ENCODE data around the gene TTC9C.
"Not testable (repeated sequence)": the region's sequence is repeated elsewhere in the genome, so short reads cannot be mapped to it uniquely, and the experiment has no call there.

The TTC9C gene

DNA sequence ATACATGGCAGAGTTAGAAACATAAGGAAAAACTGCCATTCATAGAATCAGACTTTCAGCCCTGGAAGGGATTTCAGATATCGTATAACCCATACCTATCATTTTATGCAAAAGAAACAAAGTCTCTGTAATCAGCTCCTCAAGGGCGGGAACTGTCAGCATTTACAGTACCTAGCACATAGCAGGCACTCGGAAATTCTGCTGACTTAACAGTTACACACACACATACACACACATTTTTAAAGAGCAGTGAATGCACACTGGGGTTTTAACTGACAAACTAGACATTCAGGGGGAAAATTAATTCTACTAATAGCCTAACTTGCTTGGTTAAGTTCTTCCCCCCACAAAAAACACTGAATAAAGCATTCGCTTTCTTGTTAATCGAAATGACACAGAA is 12.1 kb upstream of the TTC9C start:
- Histone ChIP-seq H2AFZ (ENCODE audit: low read depth, low read length) (no peak overlapping the region), H3K9me3 (ENCODE audit: low read length) (no peaks in the 10 kb centered on the region), H3K27me3 (ENCODE audit: insufficient read depth, low read length) (no peaks in the 10 kb centered on the region), H3K4me3 (ENCODE audit: low read length) (no peak overlapping the region), H3K4me1 (ENCODE audit: insufficient read depth, low read length) (no peaks in the 10 kb centered on the region), H3K36me3 (ENCODE audit: insufficient read depth, low read length) (peaks cover 94% of the 10 kb centered on the region)

DNA sequence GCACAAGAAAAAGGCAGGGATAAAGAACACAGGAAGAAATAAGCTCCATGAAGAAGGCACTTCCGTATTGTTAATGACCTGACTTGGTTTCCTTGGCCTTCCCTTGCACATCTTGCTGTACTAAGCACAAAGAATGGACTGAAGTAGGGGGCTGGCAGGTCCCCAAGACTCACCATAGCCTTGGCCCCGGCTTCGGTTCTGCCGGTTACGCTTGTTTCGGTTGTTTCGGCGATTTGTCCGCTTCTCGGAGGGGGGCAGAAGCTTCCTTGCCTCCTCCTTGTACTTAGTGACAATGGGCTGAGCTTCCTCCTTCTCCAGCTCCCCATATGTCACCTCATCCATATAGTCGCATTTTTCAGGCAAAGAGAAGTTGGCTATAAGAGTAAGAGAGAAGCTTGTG is 11.5 kb upstream of the TTC9C start:
- Histone ChIP-seq H3K36me3 (ENCODE audit: insufficient read depth, low read length) (peaks cover 95% of the 10 kb centered on the region), H3K4me3 (ENCODE audit: low read length) (no peak overlapping the region), H2AFZ (ENCODE audit: low read depth, low read length) (no peak overlapping the region), H3K27me3 (ENCODE audit: insufficient read depth, low read length) (no peaks in the 10 kb centered on the region), H3K9me3 (ENCODE audit: low read length) (no peaks in the 10 kb centered on the region), H3K4me1 (ENCODE audit: insufficient read depth, low read length) (no peaks in the 10 kb centered on the region)

DNA sequence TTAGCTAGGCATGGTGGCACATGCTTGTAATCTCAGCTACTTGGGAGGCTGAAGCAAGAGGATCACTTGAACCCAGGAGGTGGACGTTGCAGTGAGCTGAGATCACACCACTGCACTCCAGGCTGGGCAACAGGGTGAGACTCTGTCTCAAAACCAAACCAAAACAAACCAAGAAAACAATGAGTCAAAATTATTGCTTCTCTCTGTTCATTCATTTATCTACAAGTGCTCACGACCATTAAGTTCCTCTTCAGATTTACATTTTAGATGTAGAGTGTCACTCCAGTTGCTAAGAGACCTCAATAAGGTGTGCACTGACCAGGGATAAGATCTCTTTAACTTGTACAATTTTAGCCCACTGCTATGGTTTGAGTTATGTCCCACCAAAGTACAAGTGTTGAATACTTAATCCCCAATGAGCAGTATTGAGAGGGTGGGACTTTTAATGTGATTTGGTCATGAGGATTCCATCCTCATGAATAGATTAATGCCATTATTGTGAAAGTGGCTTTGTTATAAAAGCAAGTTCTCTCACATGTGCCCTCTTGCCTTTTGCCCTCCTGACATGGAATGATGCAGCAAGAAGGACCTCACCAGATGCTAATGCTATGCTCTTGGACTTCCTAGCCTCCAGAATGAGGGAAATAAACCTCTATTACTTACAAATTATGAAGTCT is 8.8 kb upstream of the TTC9C start:
- H3K4me3 ChIP-seq (ENCODE audit: low read length) = no peak overlapping the region
- H3K9me3 ChIP-seq (ENCODE audit: low read length) = no peaks in the 10 kb centered on the region
- H3K36me3 ChIP-seq (ENCODE audit: insufficient read depth, low read length) = peaks cover 97% of the 10 kb centered on the region
- no peak overlapping the region for H2AFZ ChIP-seq (ENCODE audit: low read depth, low read length)
- no peaks in the 10 kb centered on the region for H3K27me3 ChIP-seq (ENCODE audit: insufficient read depth, low read length)
- H3K4me1 ChIP-seq (ENCODE audit: insufficient read depth, low read length) = peaks cover 7% of the 10 kb centered on the region

DNA sequence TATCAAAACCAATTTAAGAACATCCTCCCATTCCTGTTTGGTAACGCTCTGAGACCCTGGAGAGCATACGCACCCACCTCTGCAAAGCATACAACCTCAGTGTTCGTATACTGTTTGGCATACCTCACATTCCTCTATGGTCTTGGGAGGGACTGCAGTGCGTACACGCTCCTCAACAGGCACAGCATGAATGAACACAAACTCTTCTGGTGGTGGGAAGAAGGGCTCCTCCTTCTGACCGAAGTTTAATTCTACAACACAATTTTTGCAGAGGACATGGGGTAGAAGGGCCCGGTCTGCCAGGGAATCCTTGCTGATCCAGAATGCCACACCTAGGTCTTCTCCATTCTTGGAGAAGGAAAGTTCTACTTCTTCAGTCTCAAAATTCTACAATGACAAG is 6.3 kb upstream of the TTC9C start:
- no peak overlapping the region for H3K4me3 ChIP-seq (ENCODE audit: low read length)
- peaks cover 76% of the 10 kb centered on the region for H3K36me3 ChIP-seq (ENCODE audit: insufficient read depth, low read length)
- no peaks in the 10 kb centered on the region for H3K9me3 ChIP-seq (ENCODE audit: low read length)
- no peak overlapping the region for H2AFZ ChIP-seq (ENCODE audit: low read depth, low read length)
- H3K4me1 ChIP-seq (ENCODE audit: insufficient read depth, low read length) = peaks cover 21% of the 10 kb centered on the region
- H3K27me3 ChIP-seq (ENCODE audit: insufficient read depth, low read length) = no peaks in the 10 kb centered on the region

DNA sequence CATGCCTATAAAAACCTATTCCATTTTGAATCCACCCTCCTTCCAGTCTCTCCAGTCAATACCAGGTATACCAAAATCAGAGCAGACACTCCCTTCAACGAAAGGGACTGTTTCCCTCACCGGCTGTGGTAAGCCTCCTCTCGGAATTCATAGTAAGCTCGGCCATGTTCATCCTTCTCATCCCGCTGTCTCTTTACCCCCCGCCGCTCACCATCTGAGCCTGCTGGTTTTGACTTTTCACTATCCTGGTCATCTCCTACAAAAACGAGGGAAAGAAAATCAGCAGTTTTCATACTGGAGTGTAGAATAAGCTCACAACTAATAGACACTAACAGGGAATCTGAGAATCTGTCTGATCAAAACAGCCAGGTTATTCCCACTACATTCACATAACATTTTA is 4.1 kb upstream of the TTC9C start:
- Histone ChIP-seq H3K4me3 (ENCODE audit: low read length) (peak overlapping the region; percentile 85), H2AFZ (ENCODE audit: low read depth, low read length) (no peak overlapping the region), H3K36me3 (ENCODE audit: insufficient read depth, low read length) (peaks cover 56% of the 10 kb centered on the region), H3K27me3 (ENCODE audit: insufficient read depth, low read length) (no peaks in the 10 kb centered on the region), H3K4me1 (ENCODE audit: insufficient read depth, low read length) (peaks cover 21% of the 10 kb centered on the region), H3K9me3 (ENCODE audit: low read length) (no peaks in the 10 kb centered on the region)

DNA sequence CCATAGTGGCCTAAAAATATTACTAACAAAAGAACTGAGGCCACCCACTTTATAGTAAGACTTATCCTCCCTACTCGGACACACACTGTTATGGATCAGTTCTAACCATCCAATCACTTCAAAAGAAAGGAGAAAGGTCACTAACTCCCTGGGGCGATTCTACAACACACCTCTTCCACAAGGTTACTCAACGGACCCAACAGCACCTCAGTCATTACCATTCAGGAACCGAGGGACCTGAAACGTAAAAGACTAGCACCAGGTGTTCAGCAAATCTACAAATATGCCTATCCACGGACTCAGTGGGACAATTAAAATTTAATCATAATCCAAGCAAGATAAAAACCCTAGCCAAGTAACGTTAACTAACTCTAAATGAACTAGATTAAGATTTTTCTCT is 2.6 kb upstream of the TTC9C start:
- no peaks in the 10 kb centered on the region for H3K9me3 ChIP-seq (ENCODE audit: low read length)
- H3K4me1 ChIP-seq (ENCODE audit: insufficient read depth, low read length) = peaks cover 30% of the 10 kb centered on the region
- no peaks in the 10 kb centered on the region for H3K27me3 ChIP-seq (ENCODE audit: insufficient read depth, low read length)
- H3K4me3 ChIP-seq (ENCODE audit: low read length) = peak overlapping the region; percentile 85
- no peak overlapping the region for H2AFZ ChIP-seq (ENCODE audit: low read depth, low read length)
- peaks cover 41% of the 10 kb centered on the region for H3K36me3 ChIP-seq (ENCODE audit: insufficient read depth, low read length)

DNA sequence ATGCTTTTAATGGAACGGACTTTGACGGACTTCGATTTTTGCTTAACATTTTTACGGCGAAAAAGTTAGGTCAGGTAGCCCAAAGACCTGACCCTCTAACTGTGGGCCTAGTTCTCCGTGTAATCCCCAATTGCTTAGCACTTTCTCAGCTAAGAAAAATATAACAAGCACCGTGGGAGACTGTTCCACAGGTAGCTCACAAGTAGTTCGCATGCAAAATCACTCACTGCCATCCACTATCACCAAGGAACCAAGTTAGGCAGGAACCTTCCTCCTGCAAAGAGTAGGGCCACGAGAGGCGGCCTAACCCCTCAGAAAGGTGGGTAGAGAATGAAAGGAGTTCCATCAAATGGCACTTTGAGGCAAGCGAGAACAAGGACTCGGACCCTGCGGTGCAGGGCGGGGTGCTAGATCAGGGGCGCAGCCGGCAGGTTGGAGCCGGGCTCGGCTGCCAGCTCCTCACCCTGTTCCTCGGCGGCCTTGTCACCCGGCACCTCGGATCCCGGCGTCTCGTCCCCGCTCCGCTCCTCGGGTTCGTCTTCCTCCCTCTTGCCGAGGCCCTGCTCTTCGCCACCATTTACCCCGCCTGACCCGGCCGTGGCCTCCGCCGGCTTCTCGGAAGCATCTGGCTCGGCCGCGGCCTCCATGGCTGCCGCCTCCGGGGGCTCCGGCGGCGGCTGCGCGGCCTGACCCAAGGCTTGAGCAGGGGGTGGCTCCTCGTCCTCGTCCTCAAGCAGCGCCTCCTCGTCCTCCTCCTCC is 2.0 kb upstream of the TTC9C start:
- Histone ChIP-seq H2AFZ (ENCODE audit: low read depth, low read length) (no peak overlapping the region), H3K9me3 (ENCODE audit: low read length) (no peaks in the 10 kb centered on the region), H3K4me3 (ENCODE audit: low read length) (peak overlapping the region; percentile 85), H3K36me3 (ENCODE audit: insufficient read depth, low read length) (peaks cover 37% of the 10 kb centered on the region), H3K4me1 (ENCODE audit: insufficient read depth, low read length) (peaks cover 30% of the 10 kb centered on the region), H3K27me3 (ENCODE audit: insufficient read depth, low read length) (no peaks in the 10 kb centered on the region)

DNA sequence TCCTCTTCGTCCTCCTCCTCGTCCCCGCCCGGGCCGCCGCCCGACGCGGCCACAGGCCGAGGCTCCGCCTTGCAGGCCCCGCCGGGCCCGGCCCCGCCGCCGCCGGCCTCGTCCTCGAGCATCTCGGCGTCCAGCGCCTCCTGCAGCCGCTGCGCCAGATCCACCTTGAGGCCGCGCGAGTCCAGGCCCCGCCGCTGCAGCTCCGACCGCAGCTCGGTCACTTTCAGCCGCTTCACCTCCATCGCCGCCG is 1.4 kb upstream of the TTC9C start:
- Histone ChIP-seq H3K4me3 (ENCODE audit: low read length) (peak overlapping the region; percentile 85), H2AFZ (ENCODE audit: low read depth, low read length) (peak overlapping the region; percentile 27), H3K9me3 (ENCODE audit: low read length) (no peaks in the 10 kb centered on the region), H3K36me3 (ENCODE audit: insufficient read depth, low read length) (peaks cover 32% of the 10 kb centered on the region), H3K4me1 (ENCODE audit: insufficient read depth, low read length) (peaks cover 30% of the 10 kb centered on the region), H3K27me3 (ENCODE audit: insufficient read depth, low read length) (no peaks in the 10 kb centered on the region)

DNA sequence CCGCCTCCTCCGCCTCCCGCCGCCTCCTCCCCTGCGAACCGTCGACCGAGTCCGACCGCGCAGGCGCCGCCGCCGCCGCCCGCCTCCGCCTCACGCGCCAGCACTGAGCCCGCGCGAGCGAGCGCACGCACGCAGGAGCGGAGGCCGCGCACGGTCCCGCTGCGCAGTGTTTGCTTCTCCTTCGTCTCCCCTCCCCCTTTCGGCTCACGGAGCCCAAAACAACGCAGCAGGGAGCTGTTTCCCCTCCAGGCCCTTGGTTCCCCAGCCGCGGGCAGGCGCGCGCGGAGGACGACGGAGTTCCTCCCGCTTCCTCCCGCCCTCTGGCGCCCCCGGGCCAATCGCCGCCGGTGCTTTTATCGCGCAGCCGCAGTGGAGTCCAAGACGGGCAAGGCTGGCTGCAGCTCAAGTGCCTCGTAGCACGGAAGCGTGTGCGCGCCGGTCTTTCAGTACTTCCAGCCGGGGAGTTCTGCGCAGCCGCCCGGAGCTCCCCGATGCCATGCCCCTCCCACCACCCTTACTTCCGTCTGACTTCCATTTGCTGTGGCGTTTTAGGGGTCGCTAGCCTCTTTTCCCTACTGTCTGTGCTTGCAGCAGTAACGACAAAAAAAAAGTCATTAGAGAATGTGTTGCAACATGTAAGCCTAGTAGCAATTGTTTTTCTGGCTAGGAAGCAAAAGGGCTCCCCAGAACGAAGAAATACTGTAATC is 968 bp upstream of the TTC9C start, which contains the start of gene HNRNPUL2:
TSS of gene HNRNPUL2 (minus strand) at position 293 of the 707 bp plus-strand sequence. CDS start 301 bp downstream, outside the sequence.
- H3K36me3 ChIP-seq (ENCODE audit: insufficient read depth, low read length) = peaks cover 27% of the 10 kb centered on the region
- peaks cover 30% of the 10 kb centered on the region for H3K4me1 ChIP-seq (ENCODE audit: insufficient read depth, low read length)
- H2AFZ ChIP-seq (ENCODE audit: low read depth, low read length) = peak within 1 kb of the TSS; percentile 66
- H3K27me3 ChIP-seq (ENCODE audit: insufficient read depth, low read length) = no peaks in the 10 kb centered on the region
- H3K9me3 ChIP-seq (ENCODE audit: low read length) = no peaks in the 10 kb centered on the region
- peak within 1 kb of the TSS; percentile 85 for H3K4me3 ChIP-seq (ENCODE audit: low read length)

DNA sequence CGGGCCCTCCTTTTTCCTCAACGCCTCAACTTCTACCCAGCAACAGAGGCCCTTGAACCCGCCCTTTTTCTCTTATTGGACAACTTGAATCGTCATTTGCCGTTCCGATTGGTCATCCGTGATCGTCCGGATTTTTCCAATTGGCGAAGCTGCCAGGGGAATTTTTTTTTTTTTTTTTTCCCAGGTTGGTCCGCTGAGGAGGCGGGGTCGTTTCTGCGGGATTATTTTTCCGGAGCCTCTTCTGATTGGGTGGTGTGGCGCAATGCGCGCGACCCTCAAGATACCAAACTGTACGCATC is 465 bp upstream of the TTC9C start:
- Histone ChIP-seq H2AFZ (ENCODE audit: low read depth, low read length) (peak overlapping the region; percentile 66), H3K36me3 (ENCODE audit: insufficient read depth, low read length) (peaks cover 24% of the 10 kb centered on the region)

DNA sequence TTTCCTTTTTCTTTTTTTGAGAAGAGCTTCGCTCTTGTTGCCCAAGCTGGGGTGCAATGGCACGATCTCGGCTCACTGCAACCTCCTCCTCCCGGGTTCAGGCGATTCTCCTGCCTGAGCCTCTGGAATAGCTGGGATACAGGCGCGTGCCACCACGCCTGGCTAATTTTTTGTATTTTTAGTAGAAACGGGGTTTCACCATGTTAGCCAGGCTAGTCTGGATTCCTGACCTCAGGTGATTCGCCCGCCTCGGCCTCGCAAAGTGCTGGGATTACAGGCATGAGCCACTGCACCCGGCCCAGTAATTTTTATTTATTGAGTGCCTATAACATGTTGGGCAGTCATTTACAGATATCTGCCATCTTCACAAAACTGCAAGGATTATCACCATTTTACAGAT is 1.8 kb downstream of the TTC9C start:
- peak overlapping the region; percentile 85 for H3K4me3 ChIP-seq (ENCODE audit: low read length)
- H3K27me3 ChIP-seq (ENCODE audit: insufficient read depth, low read length); H2AFZ ChIP-seq (ENCODE audit: low read depth, low read length); H3K9me3 ChIP-seq (ENCODE audit: low read length): not testable (repeated sequence)
- peaks cover 17% of the 10 kb centered on the region for H3K4me1 ChIP-seq (ENCODE audit: insufficient read depth, low read length)
- peaks cover 19% of the 10 kb centered on the region for H3K36me3 ChIP-seq (ENCODE audit: insufficient read depth, low read length)

More for the DNA sequence above, 465 bp upstream of the TTC9C start:
- Histone ChIP-seq H3K9me3 (ENCODE audit: low read length) (no peaks in the 10 kb centered on the region), H3K4me3 (ENCODE audit: low read length) (peak overlapping the region; percentile 85), H3K4me1 (ENCODE audit: insufficient read depth, low read length) (peaks cover 30% of the 10 kb centered on the region), H3K27me3 (ENCODE audit: insufficient read depth, low read length) (no peaks in the 10 kb centered on the region)

DNA sequence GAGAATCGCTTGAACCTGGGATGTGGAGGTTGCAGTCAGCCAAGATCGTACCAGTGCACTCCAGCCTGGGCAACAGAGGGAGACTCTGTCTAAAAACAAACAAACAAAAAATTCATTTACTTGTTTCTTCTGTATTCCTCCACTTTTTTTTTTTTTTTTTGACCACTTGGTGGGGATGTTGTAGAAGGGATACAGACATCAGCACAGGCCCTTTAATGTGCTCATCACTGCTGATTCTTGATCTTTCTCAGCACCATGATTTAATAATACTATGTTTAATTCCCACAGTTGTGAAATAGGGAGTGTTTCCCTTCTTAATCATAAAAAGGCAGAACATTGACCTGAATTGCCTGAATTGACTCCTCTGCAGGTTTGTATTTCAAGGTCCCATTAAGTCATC is 4.5 kb downstream of the TTC9C start:
- peaks cover 25% of the 10 kb centered on the region for H3K36me3 ChIP-seq (ENCODE audit: insufficient read depth, low read length)
- no peak overlapping the region for H2AFZ ChIP-seq (ENCODE audit: low read depth, low read length)
- H3K27me3 ChIP-seq (ENCODE audit: insufficient read depth, low read length) = no peaks in the 10 kb centered on the region
- no peak overlapping the region for H3K4me3 ChIP-seq (ENCODE audit: low read length)
- H3K9me3 ChIP-seq (ENCODE audit: low read length) = no peaks in the 10 kb centered on the region
- H3K4me1 ChIP-seq (ENCODE audit: insufficient read depth, low read length) = peaks cover 9% of the 10 kb centered on the region

DNA sequence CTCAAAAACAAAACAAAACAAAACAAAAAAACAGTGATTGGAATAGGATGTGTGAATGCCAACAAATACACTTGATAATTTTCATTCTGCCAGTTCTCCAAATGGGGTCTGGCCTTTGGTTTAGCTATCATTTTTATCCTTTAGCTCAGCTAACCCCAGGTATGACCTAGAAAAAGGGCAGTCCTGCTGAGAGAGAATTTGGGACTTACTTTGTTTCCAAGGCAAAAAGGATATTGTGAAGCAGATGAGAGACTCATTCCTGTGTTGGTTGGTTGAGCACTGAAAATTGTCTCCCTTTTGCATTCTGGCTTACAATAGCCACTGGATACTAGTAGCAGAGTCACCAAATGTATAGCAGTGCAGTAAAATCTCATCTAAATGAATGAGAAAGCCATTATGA is 8.9 kb downstream of the TTC9C start:
- Histone ChIP-seq H3K9me3 (ENCODE audit: low read length) (no peaks in the 10 kb centered on the region), H3K4me1 (ENCODE audit: insufficient read depth, low read length) (no peaks in the 10 kb centered on the region), H3K36me3 (ENCODE audit: insufficient read depth, low read length) (peaks cover 45% of the 10 kb centered on the region), H2AFZ (ENCODE audit: low read depth, low read length) (no peak overlapping the region), H3K4me3 (ENCODE audit: low read length) (no peak overlapping the region), H3K27me3 (ENCODE audit: insufficient read depth, low read length) (no peaks in the 10 kb centered on the region)

Data from neuron (in vitro differentiated cells).